HFFc6 (cell line): ENCODE results near the gene CHD5. TPM values are rescaled to one million over a fixed set of nuclear protein-coding genes. Genes with fewer than 3 reads are reported as not detected.

Experiments
- DNase-seq: peaks from one replicate; pipeline ENCODE4 v3.0.0-alpha.2; 2018
- H3K27ac Mint-ChIP-seq: 2 replicates; pipeline ENCODE4 v1.8.0; 2020; ENCODE audit warnings: mild to moderate bottlenecking, mixed read lengths
- H3K27me3 Mint-ChIP-seq: 2 replicates; pipeline ENCODE4 v1.8.0; 2021; ENCODE audit warnings: mild to moderate bottlenecking, moderate library complexity, mixed read lengths; ENCODE audit not compliant: insufficient read depth
- H3K36me3 Mint-ChIP-seq: 2 replicates; pipeline ENCODE4 v1.8.0; 2021; ENCODE audit warnings: low read depth, mixed read lengths
- H3K4me1 Mint-ChIP-seq: 2 replicates; pipeline ENCODE4 v1.8.0; 2020; ENCODE audit warnings: low read depth, mixed read lengths
- H3K4me3 Mint-ChIP-seq: 2 replicates; pipeline ENCODE4 v1.8.0; 2020; ENCODE audit warnings: mild to moderate bottlenecking, moderate library complexity, mixed read lengths
- H3K9me3 Mint-ChIP-seq: 2 replicates; pipeline ENCODE4 v1.8.0; 2020; ENCODE audit warnings: mild to moderate bottlenecking, mixed read lengths
- CTCF ChIP-seq: fragments of 200-600 bp; sonication (generic); IDR thresholded peaks from 2 replicates; pipeline ENCODE4 v1.5.0; 2021; ENCODE audit warnings: antibody characterized with exemption, mild to moderate bottlenecking
- total RNA-seq, 6 experiments: library from RNA; stranded (reverse); fragmentation: NEBNext Ultra II Directional; extraction: Animal tissue kit (Norgen Biotek cat#: 25700); gene quantifications; 2 replicates in 1 of 6; 3 replicates in 5 of 6; pipeline ENCODE4 v1.2.3, GENCODE V29; 2021

CHD5 gene
- total RNA-seq, 6 experiments from 2014 or later = 0.05 to 0.36 (median 0.16) TPM; not detected in 2

GRCh38 chr1:6170742-6171201 lies 9.3 kb downstream of the CHD5 start:
- Mint-ChIP-seq H3K27ac (no peak overlapping the region), H3K27me3 (peaks cover 35% of the 10 kb centered on the region), H3K4me1 (no peaks in the 10 kb centered on the region), H3K4me3 (no peak overlapping the region), H3K36me3 (no peaks in the 10 kb centered on the region), H3K9me3 (no peaks in the 10 kb centered on the region)
- no peak for TF ChIP-seq CTCF
- DNase-seq = no peak

- H3K4me1 Mint-ChIP-seq = no peaks in the 10 kb centered on the region
- TF ChIP-seq CTCF = no peak
- no peaks in the 10 kb centered on the region for H3K9me3 Mint-ChIP-seq
- no peak overlapping the region for H3K27ac Mint-ChIP-seq
- peaks cover 37% of the 10 kb centered on the region for H3K27me3 Mint-ChIP-seq
- H3K4me3 Mint-ChIP-seq = no peak overlapping the region
- DNase-seq = no peak
- no peaks in the 10 kb centered on the region for H3K36me3 Mint-ChIP-seq
Observed at GRCh38 chr1:6170116-6170741, 9.9 kb downstream of the CHD5 start.

GRCh38 chr1:6168947-6169586 lies 11.1 kb downstream of the CHD5 start:
- Mint-ChIP-seq H3K27me3 (peaks cover 45% of the 10 kb centered on the region), H3K27ac (no peak overlapping the region), H3K36me3 (no peaks in the 10 kb centered on the region), H3K4me1 (no peaks in the 10 kb centered on the region), H3K4me3 (no peak overlapping the region), H3K9me3 (no peaks in the 10 kb centered on the region)
- no peak for TF ChIP-seq CTCF
- DNase-seq = no peak

GRCh38 chr1:6167391-6168303 lies 12.5 kb downstream of the CHD5 start:
- Mint-ChIP-seq H3K9me3 (no peaks in the 10 kb centered on the region), H3K36me3 (no peaks in the 10 kb centered on the region), H3K4me1 (no peaks in the 10 kb centered on the region), H3K27me3 (peaks cover 51% of the 10 kb centered on the region), H3K4me3 (no peak overlapping the region), H3K27ac (no peak overlapping the region)
- DNase-seq = no peak
- TF ChIP-seq CTCF = no peak

- Mint-ChIP-seq H3K27me3 (peaks cover 59% of the 10 kb centered on the region), H3K9me3 (no peaks in the 10 kb centered on the region), H3K36me3 (no peaks in the 10 kb centered on the region), H3K4me3 (no peak overlapping the region), H3K27ac (no peak overlapping the region), H3K4me1 (no peaks in the 10 kb centered on the region)
- no peak for TF ChIP-seq CTCF
- DNase-seq = no peak
Observed at GRCh38 chr1:6166655-6167390, 13.3 kb downstream of the CHD5 start.
